Activated CD8-positive, alpha-beta T cell treated with anti-CD3 and anti-CD28 coated beads for 36 hours (primary cell): ENCODE data around the gene ACSM5. TPM values are rescaled to one million over a fixed set of nuclear protein-coding genes. Genes with fewer than 3 reads are reported as not detected.
"Not testable (repeated sequence)": the region's sequence is repeated elsewhere in the genome, so short reads cannot be mapped to it uniquely, and the experiment has no call there.

ENCODE experiments used
- ATAC-seq: fragments of 200-7000 bp; cut with Tn5 transposase; one replicate; pipeline ENCODE4 v1.10.0; 2021; ENCODE audit warnings: mild to moderate bottlenecking, moderate library complexity
- CTCF ChIA-PET: fragments of 350-600 bp; sonication (Branson Sonifier 250); formaldehyde crosslinking; loops from one replicate; lab custom pipeline; 2021; ENCODE audit warnings: antibody characterized with exemption; lab: Charles Lee
- POLR2A ChIA-PET: fragments of 350-600 bp; sonication (Branson Sonifier 250); formaldehyde crosslinking; loops from one replicate; lab custom pipeline; 2021; ENCODE audit warnings: antibody characterized with exemption; lab: Charles Lee
- DNase-seq: peaks from one replicate; pipeline ENCODE4 v3.0.0-alpha.2; 2020
- H3K27ac Mint-ChIP-seq: one replicate; pipeline ENCODE4 v1.8.0; 2021; ENCODE audit warnings: mild to moderate bottlenecking, mixed read lengths
- H3K27me3 Mint-ChIP-seq: one replicate; pipeline ENCODE4 v1.8.0; 2021; ENCODE audit warnings: mixed read lengths
- H3K36me3 Mint-ChIP-seq: one replicate; pipeline ENCODE4 v1.8.0; 2021; ENCODE audit warnings: low read depth, mixed read lengths
- H3K4me1 Mint-ChIP-seq: one replicate; pipeline ENCODE4 v1.8.0; 2021; ENCODE audit warnings: low read depth, mixed read lengths
- H3K4me3 Mint-ChIP-seq: one replicate; pipeline ENCODE4 v1.8.0; 2021; ENCODE audit warnings: mild to moderate bottlenecking, moderate library complexity, mixed read lengths
- H3K9me3 Mint-ChIP-seq: one replicate; pipeline ENCODE4 v1.8.0; 2021; ENCODE audit warnings: mixed read lengths
- intact Hi-C: fragments of 100-400 bp; cut with micrococcal nuclease; formaldehyde crosslinking; loops from one replicate; pipeline ENCODE4 v1.10.0; 2022
- total RNA-seq, 2 experiments: library from RNA; stranded (reverse); gene quantifications; one replicate each; pipeline ENCODE4 v1.2.3, GENCODE V29; 2021
- TF ChIP-seq, protein P1 (sequence below): fragments of 200-600 bp; IDR thresholded peaks from one replicate; pipeline ENCODE4 v1.8.0; 2022; ENCODE audit warnings: antibody characterized with exemption, mild to moderate bottlenecking

Gene ACSM5
- total RNA-seq, 2 experiments from 2014 or later, result not detected

- H3K36me3 Mint-ChIP-seq, H3K27ac Mint-ChIP-seq, intact Hi-C loops, H3K4me1 Mint-ChIP-seq, H3K27me3 Mint-ChIP-seq, POLR2A ChIA-PET, H3K4me3 Mint-ChIP-seq, H3K9me3 Mint-ChIP-seq, DNase-seq, ATAC-seq, CTCF ChIA-PET: not testable (repeated sequence)
Measured at GRCh38 chr16:20483989-20484388, 74.7 kb downstream of the ACSM5 start.

DNA sequence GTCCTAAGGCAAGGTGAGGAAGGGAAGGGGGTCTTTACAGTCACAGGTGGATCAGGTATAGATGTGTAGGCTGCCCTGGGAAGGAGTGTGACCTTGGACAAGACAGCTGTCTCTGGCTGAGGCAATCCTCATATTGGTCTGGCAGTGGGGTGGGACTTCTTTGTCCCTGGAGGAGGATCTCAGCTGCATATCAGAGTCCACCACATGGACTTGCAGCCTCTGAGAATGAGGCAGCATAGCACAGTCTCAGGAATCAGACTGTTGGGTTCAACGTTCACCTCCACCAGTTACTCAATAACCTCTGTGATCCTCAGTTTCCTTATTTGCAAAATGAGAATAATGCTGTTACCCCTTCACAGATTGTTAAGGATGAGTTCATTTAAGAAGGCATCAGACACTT is 75.4 kb downstream of the ACSM5 start:
- ChIA-PET POLR2A (no interaction called here), CTCF (no interaction called here)
- intact Hi-C loops, result no loop called here
- no peaks in the 10 kb centered on the region for H3K4me1 Mint-ChIP-seq
- no peak overlapping the region for H3K4me3 Mint-ChIP-seq
- ATAC-seq, result no peak
- no peaks in the 10 kb centered on the region for H3K36me3 Mint-ChIP-seq
- no peaks in the 10 kb centered on the region for H3K9me3 Mint-ChIP-seq
- TF ChIP-seq, protein P1, sequence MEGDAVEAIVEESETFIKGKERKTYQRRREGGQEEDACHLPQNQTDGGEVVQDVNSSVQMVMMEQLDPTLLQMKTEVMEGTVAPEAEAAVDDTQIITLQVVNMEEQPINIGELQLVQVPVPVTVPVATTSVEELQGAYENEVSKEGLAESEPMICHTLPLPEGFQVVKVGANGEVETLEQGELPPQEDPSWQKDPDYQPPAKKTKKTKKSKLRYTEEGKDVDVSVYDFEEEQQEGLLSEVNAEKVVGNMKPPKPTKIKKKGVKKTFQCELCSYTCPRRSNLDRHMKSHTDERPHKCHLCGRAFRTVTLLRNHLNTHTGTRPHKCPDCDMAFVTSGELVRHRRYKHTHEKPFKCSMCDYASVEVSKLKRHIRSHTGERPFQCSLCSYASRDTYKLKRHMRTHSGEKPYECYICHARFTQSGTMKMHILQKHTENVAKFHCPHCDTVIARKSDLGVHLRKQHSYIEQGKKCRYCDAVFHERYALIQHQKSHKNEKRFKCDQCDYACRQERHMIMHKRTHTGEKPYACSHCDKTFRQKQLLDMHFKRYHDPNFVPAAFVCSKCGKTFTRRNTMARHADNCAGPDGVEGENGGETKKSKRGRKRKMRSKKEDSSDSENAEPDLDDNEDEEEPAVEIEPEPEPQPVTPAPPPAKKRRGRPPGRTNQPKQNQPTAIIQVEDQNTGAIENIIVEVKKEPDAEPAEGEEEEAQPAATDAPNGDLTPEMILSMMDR, result no peak
- H3K27me3 Mint-ChIP-seq, result peaks cover 3% of the 10 kb centered on the region
- no peak overlapping the region for H3K27ac Mint-ChIP-seq
- no peak for DNase-seq

DNA sequence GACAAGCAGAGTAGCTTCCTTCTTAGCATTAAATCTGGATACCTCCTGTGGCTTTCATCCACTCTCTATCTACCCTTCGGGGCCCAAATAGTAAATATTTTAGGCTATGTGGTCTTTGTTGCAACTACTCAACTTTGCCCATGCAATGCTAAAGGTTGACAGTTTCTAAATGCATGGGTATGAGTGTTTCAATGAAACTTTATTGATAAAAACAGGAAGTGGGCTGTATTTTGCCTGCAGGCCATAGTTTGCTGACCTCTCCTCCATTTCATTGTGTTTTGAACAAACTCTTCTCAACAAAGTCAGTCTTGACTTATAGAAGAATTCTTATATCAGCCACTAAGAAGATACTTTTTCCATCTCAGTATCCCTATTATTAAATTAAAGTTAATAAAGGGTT is 76.1 kb downstream of the ACSM5 start:
- H3K9me3 Mint-ChIP-seq, result no peaks in the 10 kb centered on the region
- POLR2A ChIA-PET, result no interaction called here
- CTCF ChIA-PET, result no interaction called here
- H3K4me3 Mint-ChIP-seq, result no peak overlapping the region
- DNase-seq, result no peak
- TF ChIP-seq, protein P1, result no peak
- no peak for ATAC-seq
- no peaks in the 10 kb centered on the region for H3K36me3 Mint-ChIP-seq
- no peaks in the 10 kb centered on the region for H3K4me1 Mint-ChIP-seq
- no peak overlapping the region for H3K27ac Mint-ChIP-seq
- H3K27me3 Mint-ChIP-seq, result peaks cover 3% of the 10 kb centered on the region
- intact Hi-C loops, result no loop called here

Other genes starting within 250 kb of the ACSM5 start
- gene GP2, start 82.0 kb upstream of the ACSM5 start, total RNA-seq, result not detected
- not detected for gene UMOD, start 56.8 kb upstream of the ACSM5 start, total RNA-seq
- not detected for gene PDILT, start 4.8 kb upstream of the ACSM5 start, total RNA-seq
- not detected for gene ACSM2A, start 42.0 kb downstream of the ACSM5 start, total RNA-seq
- not detected for gene ACSM2B, start 166.8 kb downstream of the ACSM5 start, total RNA-seq